ENCODE measurements around the gene ALG3. TPM values are rescaled to one million over a fixed set of nuclear protein-coding genes. Genes with fewer than 3 reads are reported as not detected.

The ALG3 gene
- total RNA-seq, 3 donors from 2014 or later (not counting 1 experiment from before 2014, with no cell fraction given): 18.4 to 21.8 (median 20.4) TPM

GRCh38 chr3:184236033-184236410 lies 12.7 kb downstream of the ALG3 start:
- no peak overlapping the region for H3K4me3 ChIP-seq (ENCODE audit: low read length)
- DNase-seq: no peak
- Mint-ChIP-seq H3K9me3 (no peaks in the 10 kb centered on the region), H3K27me3 (ENCODE audit: low read depth in 2 of 2) (peaks cover 22% of the 10 kb centered on the region in 2 donors), H3K4me1 (peaks cover 6 to 8% of the 10 kb centered on the region in 2 donors), H3K36me3 (peaks cover 7% of the 10 kb centered on the region), H3K27ac (no peak overlapping the region), H3K4me3 (no peak overlapping the region)
- peaks cover 2% of the 10 kb centered on the region for H3K4me1 ChIP-seq (ENCODE audit: control insufficient read depth, insufficient read depth, low read length)
- 89% methylated on average over 14 of the region's 14 CpGs for WGBS (ENCODE audit: insufficient coverage)
- no peak overlapping the region for H3K27ac ChIP-seq (ENCODE audit: low read length)
- intact Hi-C loops (cut with micrococcal nuclease): no loop called here
- no peaks in the 10 kb centered on the region for H3K9me3 ChIP-seq (ENCODE audit: control insufficient read depth, insufficient read depth, low read length)
- H3K36me3 ChIP-seq (ENCODE audit: control insufficient read depth, insufficient read depth, low read length): no peaks in the 10 kb centered on the region
- ATAC-seq: no peak
- no peak for TF ChIP-seq CTCF (IDR thresholded peaks at IDR 0.05)
- H3K27me3 ChIP-seq (ENCODE audit: control insufficient read depth, insufficient read depth, low read length): peaks cover 14% of the 10 kb centered on the region

DNA sequence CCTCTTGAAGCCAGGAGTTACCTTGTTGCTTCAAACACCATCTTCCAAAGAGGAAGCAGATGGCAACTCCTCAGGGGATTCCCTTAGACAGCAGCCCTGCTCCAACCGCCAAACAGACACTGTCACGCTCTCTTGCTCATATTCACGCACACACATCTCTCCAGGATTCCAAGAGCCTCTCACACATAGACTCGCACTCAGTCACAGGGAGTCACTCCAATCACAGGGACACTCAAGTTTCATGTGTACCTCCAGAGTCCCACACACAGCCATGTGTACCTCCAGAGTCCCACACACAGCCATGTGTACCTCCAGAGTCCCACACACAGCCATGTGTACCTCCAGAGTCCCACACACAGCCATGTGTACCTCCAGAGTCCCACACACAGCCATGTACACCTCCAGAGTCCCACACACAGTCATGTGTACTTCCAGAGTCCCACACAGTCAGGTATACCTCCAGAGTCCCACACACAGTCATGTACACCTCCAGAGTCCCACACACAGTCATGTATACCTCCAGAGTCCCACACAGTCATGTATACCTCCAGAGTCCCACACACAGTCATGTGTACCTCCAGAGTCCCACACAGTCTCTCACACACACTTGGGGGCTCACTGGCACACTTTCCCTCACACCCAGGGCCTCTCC lies 13.3 kb downstream of the ALG3 start:
- Histone ChIP-seq H3K4me3 (ENCODE audit: low read length) (no peak overlapping the region), H3K27me3 (ENCODE audit: control insufficient read depth, insufficient read depth, low read length) (peaks cover 16% of the 10 kb centered on the region), H3K9me3 (ENCODE audit: control insufficient read depth, insufficient read depth, low read length) (no peaks in the 10 kb centered on the region), H3K27ac (ENCODE audit: low read length) (no peak overlapping the region), H3K36me3 (ENCODE audit: control insufficient read depth, insufficient read depth, low read length) (no peaks in the 10 kb centered on the region), H3K4me1 (ENCODE audit: control insufficient read depth, insufficient read depth, low read length) (peaks cover 5% of the 10 kb centered on the region)
- no peak overlapping the region for H3K27ac Mint-ChIP-seq
- H3K4me1 Mint-ChIP-seq: peaks cover 8 to 10% of the 10 kb centered on the region in 2 donors
- ATAC-seq (no peak), DNase-seq (no peak)
- peaks cover 24 to 25% of the 10 kb centered on the region in 2 donors for H3K27me3 Mint-ChIP-seq (ENCODE audit: low read depth in 2 of 2)
- intact Hi-C loops (cut with micrococcal nuclease): no loop called here
- H3K9me3 Mint-ChIP-seq: no peaks in the 10 kb centered on the region
- H3K4me3 Mint-ChIP-seq: no peak overlapping the region
- H3K36me3 Mint-ChIP-seq: peaks cover 7% of the 10 kb centered on the region
- no peak for TF ChIP-seq CTCF (IDR thresholded peaks at IDR 0.05)
- 91% methylated on average over 4 of the region's 4 CpGs for WGBS (ENCODE audit: insufficient coverage)

DNA sequence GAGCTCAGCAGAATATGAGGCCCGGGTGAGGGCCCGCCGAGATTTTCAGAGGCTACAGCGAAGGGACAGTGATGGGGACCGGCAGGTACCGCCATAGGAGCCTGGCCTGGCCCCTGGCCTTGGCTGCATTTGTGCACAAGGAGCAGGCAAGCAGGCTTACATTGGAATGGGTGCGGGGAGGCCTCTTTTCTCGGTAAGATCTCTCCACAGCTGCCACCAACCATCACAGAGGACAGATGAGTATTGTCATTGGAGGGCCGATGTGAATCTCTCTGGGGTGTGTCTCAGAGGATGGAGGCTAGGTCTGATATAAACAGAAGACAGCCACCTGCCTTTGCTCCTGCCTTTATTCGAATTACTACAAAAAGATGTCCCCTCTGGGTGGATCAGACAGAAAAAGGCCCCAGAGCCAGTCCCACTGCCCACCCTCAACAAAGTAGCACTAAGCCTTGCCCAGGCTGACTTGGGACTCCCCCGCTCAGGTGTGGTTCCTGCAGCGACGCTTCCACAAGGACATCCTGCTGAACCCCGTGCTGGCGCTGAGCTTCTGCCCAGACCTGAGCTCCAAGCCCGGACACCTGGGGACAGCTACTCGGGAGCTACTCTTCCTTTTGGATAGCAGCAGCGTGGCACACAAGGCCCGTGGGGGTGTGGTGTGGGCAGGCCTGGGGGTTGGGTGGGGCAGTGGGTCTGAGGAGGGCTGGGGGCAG lies 13.9 kb downstream of the ALG3 start:
- Histone ChIP-seq H3K27me3 (ENCODE audit: control insufficient read depth, insufficient read depth, low read length) (peaks cover 17% of the 10 kb centered on the region), H3K4me1 (ENCODE audit: control insufficient read depth, insufficient read depth, low read length) (peaks cover 9% of the 10 kb centered on the region), H3K36me3 (ENCODE audit: control insufficient read depth, insufficient read depth, low read length) (no peaks in the 10 kb centered on the region), H3K9me3 (ENCODE audit: control insufficient read depth, insufficient read depth, low read length) (no peaks in the 10 kb centered on the region), H3K27ac (ENCODE audit: low read length) (no peak overlapping the region), H3K4me3 (ENCODE audit: low read length) (no peak overlapping the region)
- H3K4me3 Mint-ChIP-seq: no peak overlapping the region
- intact Hi-C loops (cut with micrococcal nuclease): no loop called here
- 89% methylated on average over 18 of the region's 19 CpGs for WGBS (ENCODE audit: insufficient coverage)
- no peaks in the 10 kb centered on the region for H3K9me3 Mint-ChIP-seq
- no peak for DNase-seq
- no peak for TF ChIP-seq CTCF (IDR thresholded peaks at IDR 0.05)
- no peak overlapping the region for H3K27ac Mint-ChIP-seq
- peaks cover 24 to 25% of the 10 kb centered on the region in 2 donors for H3K27me3 Mint-ChIP-seq (ENCODE audit: low read depth in 2 of 2)
- no peak for ATAC-seq
- H3K4me1 Mint-ChIP-seq: peaks cover 8 to 10% of the 10 kb centered on the region in 2 donors
- peaks cover 7% of the 10 kb centered on the region for H3K36me3 Mint-ChIP-seq
